Spleen (tissue), 11 donors: Measurements from ENCODE around the gene NFKBIE. TPM values are rescaled to one million over a fixed set of nuclear protein-coding genes. Genes with fewer than 3 reads are reported as not detected.
A peak's percentile ranks its signal among the peaks of the same experiment; 100 is the strongest.

Source experiments
- DNase-seq: peaks from one replicate; pipeline ENCODE4 v3.0.0-alpha.2; 2020
- H3K27ac ChIP-seq, 8 donors: fragments of 200-600 bp; sonication (generic) in 7 of 8; 1 replicate in 4 of 8; 2 replicates in 4 of 8; pipeline versions ENCODE4 v1.5.0 to v1.8.0; 2016 to 2021; ENCODE audit warnings: inconsistent platforms in 4 of 8, mild to moderate bottlenecking in 4 of 8, moderate library complexity in 1 of 8
- H3K27me3 ChIP-seq, 7 donors: fragments of 200-600 bp; sonication (generic) in 6 of 7; replicated peaks in 1 of 7; 1 replicate in 4 of 7; 2 replicates in 3 of 7; pipeline versions ENCODE4 v1.5.0 to v1.8.0; 2016 to 2021; ENCODE audit warnings: inconsistent platforms in 3 of 7, mild to moderate bottlenecking in 1 of 7
- H3K36me3 ChIP-seq, 6 donors: fragments of 200-600 bp; sonication (generic) in 5 of 6; 1 replicate in 4 of 6; 2 replicates in 2 of 6; pipeline versions ENCODE4 v1.5.0 to v1.8.0; 2016 to 2021; ENCODE audit warnings: inconsistent platforms in 2 of 6
- H3K4me1 ChIP-seq, 6 donors: fragments of 200-600 bp; sonication (generic) in 5 of 6; 1 replicate in 3 of 6; 2 replicates in 3 of 6; pipeline versions ENCODE4 v1.5.0 to v1.8.0; 2016 to 2021; ENCODE audit warnings: inconsistent platforms in 3 of 6
- H3K4me3 ChIP-seq, 8 donors: fragments of 200-600 bp; sonication (generic) in 7 of 8; 1 replicate in 4 of 8; 2 replicates in 4 of 8; pipeline versions ENCODE4 v1.5.0 to v1.8.0; 2016 to 2021; ENCODE audit warnings: inconsistent platforms in 4 of 8, mild to moderate bottlenecking in 4 of 8, moderate library complexity in 2 of 8
- H3K9me3 ChIP-seq, 8 donors: fragments of 200-600 bp; sonication (generic) in 7 of 8; 1 replicate in 4 of 8; 2 replicates in 4 of 8; pipeline versions ENCODE4 v1.5.0 to v1.8.0; 2016 to 2021; ENCODE audit warnings: inconsistent platforms in 4 of 8
- POLR2A ChIP-seq, 3 donors: fragments of 450-650 bp; IDR thresholded peaks; one replicate each; pipeline ENCODE4 v1.5.1; 2017; ENCODE audit warnings: antibody characterized with exemption in 3 of 3, mild to moderate bottlenecking in 1 of 3
- POLR2AphosphoS5 ChIP-seq, 3 donors: sonication (generic); formaldehyde crosslinking; IDR thresholded peaks; one replicate each; pipeline ENCODE4 v1.5.1; 2017; ENCODE audit warnings: antibody characterized with exemption in 3 of 3
- WGBS, 5 donors: extraction: QIAGEN DNeasy Blood & Tissue Kit in 3 of 5; methylation state at CpG; one replicate each; pipeline versions ENCODE4 v1.1.5 to v1.1.7; 2013 to 2018; 5-methylcytosine and 5-hydroxymethylcytosine counted together
- intact Hi-C: fragments of 100-400 bp; cut with DNase I; formaldehyde crosslinking; loops from one replicate; pipeline ENCODE4 v1.15.0; 2023; ENCODE audit warnings: low total_unique reads
- polyA plus RNA-seq, 3 donors: library from polyadenylated mRNA; stranded (reverse); fragments of 200-250 nt; gene quantifications; one replicate each; pipeline ENCODE4 v1.2.1, GENCODE V29; 2013
- total RNA-seq, 7 donors: library from RNA; depleted of rRNA in 3 of 7; stranded (reverse); fragments of >200 nt in 3 of 7; fragmentation: NEBNext Ultra II Directional in 4 of 7; extraction: Animal tissue kit (Norgen Biotek cat#: 25700) in 4 of 7; gene quantifications; one replicate each; pipeline versions ENCODE4 v1.1.0 to v1.2.1, GENCODE V29; 2016 to 2021
- TF ChIP-seq, protein P1 (sequence below), 11 experiments: fragments of 200-600 bp in 7 of 11; fragments of 450-650 bp in 4 of 11; sonication (generic) in 4 of 11; IDR thresholded peaks in 8 of 11; conservative IDR thresholded peaks in 3 of 11; 1 replicate in 7 of 11; 2 replicates in 4 of 11; pipeline versions ENCODE4 v1.4.0 to v1.8.0; 2016 to 2021; ENCODE audit warnings: antibody characterized with exemption in 11 of 11, inconsistent platforms in 4 of 11, mild to moderate bottlenecking in 1 of 11
- donor health status: healthy with polysubstance abuse.
- donor health status: DM: no; HTN: no; CAD: no; lungs with moderate emphysema.
- donor health status: DM: no; HTN: no; CAD: no.
- donor health status: Bipolar disorder and iron deficiency.
- donor health status: healthy.
- donor health status: DM: no; HTN: no; CAD: no.
- donor health status: DM: yes; HTN: yes; CAD: no.

Gene NFKBIE
- total and polyA plus RNA-seq, 10 donors: 32.2 to 89.7 (median 49.0) TPM

DNA sequence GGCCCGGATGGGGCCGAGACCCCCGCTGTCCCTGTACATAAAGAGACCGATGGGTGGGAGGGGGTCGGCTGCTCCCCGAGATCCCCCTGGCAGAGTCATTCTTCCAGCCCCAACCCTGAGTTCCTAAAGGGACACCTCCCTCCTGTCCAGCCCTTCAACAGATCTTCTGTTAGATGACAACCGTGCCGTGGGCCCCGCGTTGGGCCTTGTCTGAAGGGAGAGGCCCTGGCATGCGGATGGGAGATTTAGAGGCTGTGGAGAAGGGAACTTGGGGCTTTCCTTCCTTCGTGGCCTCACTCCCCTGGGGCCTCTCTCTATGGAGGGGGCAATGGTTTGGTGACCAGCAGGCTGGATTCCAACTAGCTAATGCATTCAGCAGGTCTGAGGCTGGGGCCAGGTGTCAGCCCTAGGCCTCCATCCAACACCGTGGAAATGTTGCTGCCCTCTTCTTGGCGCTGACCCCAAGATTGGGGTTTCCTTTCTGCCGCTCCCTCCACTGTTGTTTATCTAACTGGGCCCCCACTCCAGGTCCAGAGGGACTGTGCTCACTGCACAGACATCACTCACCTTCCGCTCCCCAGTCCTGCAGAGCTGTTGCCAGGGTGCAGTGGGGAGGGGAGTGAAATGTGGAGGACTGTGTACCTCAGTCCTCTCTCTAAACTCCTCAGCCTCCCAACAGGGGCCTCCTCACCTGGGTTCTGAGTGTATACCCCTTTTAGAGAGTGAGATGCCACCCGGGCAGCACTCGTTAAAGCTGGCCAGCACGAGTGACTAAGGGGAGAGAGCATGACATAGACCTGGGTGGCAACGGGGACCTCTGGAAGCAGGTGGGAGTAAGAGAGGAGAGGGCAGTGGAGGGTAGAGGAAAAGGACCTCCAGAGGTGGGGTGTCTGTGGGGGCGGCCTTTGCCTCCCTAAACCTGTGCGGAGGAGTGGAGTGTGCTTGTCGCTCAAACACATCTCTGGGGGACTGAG is 11.6 kb upstream of the NFKBIE start:
- H3K4me1 ChIP-seq: peaks cover 0 to 16% (median 12%) of the 10 kb centered on the region in 6 donors
- no peaks in the 10 kb centered on the region for H3K9me3 ChIP-seq
- H3K27me3 ChIP-seq: peaks cover 0 to 82% (median 45%) of the 10 kb centered on the region in 7 donors
- H3K27ac ChIP-seq: no peak overlapping the region
- intact Hi-C loops: no loop called here
- H3K4me3 ChIP-seq: peak overlapping the region in 2 of 8 donors; percentile 13 to 61
- no peaks in the 10 kb centered on the region for H3K36me3 ChIP-seq
- TF ChIP-seq POLR2AphosphoS5 (IDR thresholded peaks at IDR 0.05): no peak
- no peak for TF ChIP-seq POLR2A (IDR thresholded peaks at IDR 0.05)
- TF ChIP-seq, protein P1, sequence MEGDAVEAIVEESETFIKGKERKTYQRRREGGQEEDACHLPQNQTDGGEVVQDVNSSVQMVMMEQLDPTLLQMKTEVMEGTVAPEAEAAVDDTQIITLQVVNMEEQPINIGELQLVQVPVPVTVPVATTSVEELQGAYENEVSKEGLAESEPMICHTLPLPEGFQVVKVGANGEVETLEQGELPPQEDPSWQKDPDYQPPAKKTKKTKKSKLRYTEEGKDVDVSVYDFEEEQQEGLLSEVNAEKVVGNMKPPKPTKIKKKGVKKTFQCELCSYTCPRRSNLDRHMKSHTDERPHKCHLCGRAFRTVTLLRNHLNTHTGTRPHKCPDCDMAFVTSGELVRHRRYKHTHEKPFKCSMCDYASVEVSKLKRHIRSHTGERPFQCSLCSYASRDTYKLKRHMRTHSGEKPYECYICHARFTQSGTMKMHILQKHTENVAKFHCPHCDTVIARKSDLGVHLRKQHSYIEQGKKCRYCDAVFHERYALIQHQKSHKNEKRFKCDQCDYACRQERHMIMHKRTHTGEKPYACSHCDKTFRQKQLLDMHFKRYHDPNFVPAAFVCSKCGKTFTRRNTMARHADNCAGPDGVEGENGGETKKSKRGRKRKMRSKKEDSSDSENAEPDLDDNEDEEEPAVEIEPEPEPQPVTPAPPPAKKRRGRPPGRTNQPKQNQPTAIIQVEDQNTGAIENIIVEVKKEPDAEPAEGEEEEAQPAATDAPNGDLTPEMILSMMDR (IDR thresholded peaks at IDR 0.05 in 8 of 11, conservative IDR thresholded peaks at IDR 0.05 in 3 of 11): no peak
- no peak for DNase-seq
- WGBS, 5 donors: 74 to 90% (median 80%) methylated on average over 18 to 23 of the region's 23 CpGs

DNA sequence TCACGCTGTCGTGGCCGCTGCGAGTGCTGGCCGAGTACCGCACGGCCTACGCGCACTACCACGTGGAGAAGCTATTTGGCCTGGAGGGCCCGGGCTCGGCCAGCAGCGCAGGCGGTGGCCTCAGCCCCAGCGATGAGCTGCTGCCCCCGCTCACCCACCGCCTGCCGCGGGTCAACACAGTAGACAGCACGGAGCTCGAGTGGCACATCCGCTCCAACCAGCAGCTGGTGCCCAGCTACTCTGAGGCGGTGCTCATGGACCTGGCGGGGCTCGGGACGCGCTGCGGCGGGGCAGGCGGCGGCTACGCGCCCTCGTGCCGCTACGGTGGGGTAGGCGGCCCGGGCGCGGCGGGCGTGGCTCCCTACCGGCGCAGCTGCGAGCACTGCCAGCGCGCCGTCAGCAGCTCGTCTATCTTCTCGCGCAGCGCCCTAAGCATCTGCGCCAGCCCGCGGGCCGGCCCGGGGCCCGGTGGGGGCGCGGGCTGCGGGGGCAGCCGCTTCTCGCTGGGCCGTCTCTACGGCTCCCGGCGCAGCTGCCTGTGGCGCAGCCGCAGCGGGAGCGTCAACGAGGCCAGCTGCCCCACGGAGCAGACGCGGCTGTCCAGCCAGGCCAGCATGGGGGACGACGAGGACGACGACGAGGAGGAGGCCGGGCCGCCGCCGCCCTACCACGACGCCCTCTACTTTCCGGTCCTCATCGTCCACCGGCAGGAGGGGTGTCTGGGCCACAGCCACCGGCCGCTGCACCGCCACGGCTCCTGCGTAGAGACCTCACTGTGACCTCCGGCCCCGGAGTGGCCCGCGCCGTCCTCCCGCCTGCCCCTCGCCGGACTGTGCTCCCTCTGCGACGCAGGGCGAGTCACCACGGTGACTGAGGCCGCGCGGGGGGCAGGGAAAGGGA is 10.6 kb upstream of the NFKBIE start:
- H3K4me3 ChIP-seq: peak overlapping the region in 7 of 8 donors; percentile 9 to 61 (median 27)
- TF ChIP-seq, protein P1 (IDR thresholded peaks at IDR 0.05 in 8 of 11, conservative IDR thresholded peaks at IDR 0.05 in 3 of 11): no peak
- TF ChIP-seq POLR2AphosphoS5 (IDR thresholded peaks at IDR 0.05): peak in 1 of 3 donors; percentile 9
- no peak for DNase-seq
- H3K36me3 ChIP-seq: no peaks in the 10 kb centered on the region
- peaks cover 0 to 91% (median 51%) of the 10 kb centered on the region in 7 donors for H3K27me3 ChIP-seq
- intact Hi-C loops: no loop called here
- H3K27ac ChIP-seq: no peak overlapping the region
- WGBS, 5 donors: 8 to 28% (median 14%) methylated on average over 50 to 109 of the region's 109 CpGs
- H3K4me1 ChIP-seq: peaks cover 0 to 22% (median 12%) of the 10 kb centered on the region in 6 donors
- no peaks in the 10 kb centered on the region for H3K9me3 ChIP-seq

DNA sequence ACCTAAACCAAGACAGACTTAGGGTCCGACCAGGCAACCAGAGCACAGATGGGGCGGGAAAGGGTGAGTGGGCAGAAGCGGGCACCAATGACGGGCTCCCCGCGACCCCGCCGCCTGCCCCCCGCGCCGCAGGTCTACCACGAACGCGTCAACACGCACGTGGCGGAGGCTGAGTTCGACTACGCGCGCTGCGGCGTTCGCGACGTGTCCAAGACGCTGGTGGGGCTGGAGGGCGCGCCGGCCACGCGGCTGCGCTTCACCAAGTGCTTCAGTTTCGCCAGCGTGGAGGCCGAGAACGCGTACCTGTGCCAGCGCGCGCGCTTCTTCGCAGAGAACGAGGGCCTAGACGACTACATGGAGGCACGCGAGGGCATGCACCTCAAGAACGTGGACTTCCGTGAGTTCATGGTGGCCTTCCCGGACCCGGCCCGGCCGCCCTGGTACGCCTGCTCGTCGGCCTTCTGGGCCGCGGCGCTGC is 10.0 kb upstream of the NFKBIE start:
- peak; percentile 67 for DNase-seq
- intact Hi-C loops: no loop called here
- TF ChIP-seq POLR2A (IDR thresholded peaks at IDR 0.05) (no peak), POLR2AphosphoS5 (IDR thresholded peaks at IDR 0.05) (no peak)
- TF ChIP-seq, protein P1 (IDR thresholded peaks at IDR 0.05 in 8 of 11, conservative IDR thresholded peaks at IDR 0.05 in 3 of 11): no peak
- Histone ChIP-seq H3K9me3 (no peaks in the 10 kb centered on the region), H3K27ac (no peak overlapping the region), H3K4me3 (peak overlapping the region in 4 of 8 donors; percentile 13 to 61 (median 29)), H3K36me3 (no peaks in the 10 kb centered on the region), H3K27me3 (peaks cover 0 to 92% (median 56%) of the 10 kb centered on the region in 7 donors), H3K4me1 (peaks cover 0 to 27% (median 13%) of the 10 kb centered on the region in 6 donors)
- WGBS, 5 donors: 74 to 91% (median 83%) methylated on average over 48 to 59 of the region's 59 CpGs
